GM23248 (cell line): ENCODE results near the gene NHERF2. TPM values are rescaled to one million over a fixed set of nuclear protein-coding genes. Genes with fewer than 3 reads are reported as not detected.

Experiments used
- DNase-seq: peaks from one replicate; pipeline ENCODE4 v3.0.0-alpha.2; 2015
- H2AFZ ChIP-seq: fragments of 200-600 bp; sonication (generic); 2 replicates; pipeline ENCODE4 v1.6.1; 2016; ENCODE audit warnings: antibody characterized with exemption
- H3F3A ChIP-seq: fragments of 200-600 bp; sonication (generic); 2 replicates; pipeline ENCODE4 v1.6.1; 2016; ENCODE audit warnings: mild to moderate bottlenecking, antibody characterized with exemption, mixed run types; ENCODE audit not compliant: insufficient read depth
- H3K27ac ChIP-seq: fragments of 200-600 bp; sonication (generic); 2 replicates; pipeline ENCODE4 v1.5.1; 2016; ENCODE audit warnings: mild to moderate bottlenecking
- H3K27me3 ChIP-seq: fragments of 200-600 bp; sonication (generic); replicated peaks from 2 replicates; pipeline ENCODE4 v1.6.1; 2016; ENCODE audit warnings: mild to moderate bottlenecking; ENCODE audit not compliant: insufficient read depth
- H3K36me3 ChIP-seq: fragments of 200-600 bp; sonication (generic); 2 replicates; pipeline ENCODE4 v1.6.1; 2016; ENCODE audit warnings: low read depth, mild to moderate bottlenecking
- H3K4me1 ChIP-seq: fragments of 200-600 bp; sonication (generic); 2 replicates; pipeline ENCODE4 v1.6.1; 2016; ENCODE audit warnings: mild to moderate bottlenecking; ENCODE audit not compliant: insufficient read depth
- H3K4me2 ChIP-seq: fragments of 200-600 bp; sonication (generic); one replicate; pipeline ENCODE4 v1.6.1; 2016; ENCODE audit warnings: mild to moderate bottlenecking; ENCODE audit not compliant: unreplicated experiment
- H3K4me3 ChIP-seq: fragments of 200-600 bp; sonication (generic); 2 replicates; pipeline ENCODE4 v1.5.1; 2016; ENCODE audit warnings: mild to moderate bottlenecking
- H3K79me2 ChIP-seq: fragments of 200-600 bp; sonication (generic); 2 replicates; pipeline ENCODE4 v1.6.1; 2016; ENCODE audit warnings: mild to moderate bottlenecking; ENCODE audit not compliant: insufficient read depth
- H3K9ac ChIP-seq: fragments of 200-600 bp; sonication (generic); 2 replicates; pipeline ENCODE4 v1.6.1; 2016; ENCODE audit warnings: mild to moderate bottlenecking
- H3K9me2 ChIP-seq: fragments of 200-600 bp; sonication (generic); 2 replicates; pipeline ENCODE4 v1.6.1; 2016; ENCODE audit warnings: mixed run types, mild to moderate bottlenecking, moderate library complexity; ENCODE audit not compliant: insufficient read depth
- H3K9me3 ChIP-seq: fragments of 200-600 bp; sonication (generic); one replicate; pipeline ENCODE4 v1.6.1; 2017; ENCODE audit warnings: low read depth
- H4K20me1 ChIP-seq: fragments of 200-600 bp; sonication (generic); 2 replicates; pipeline ENCODE4 v1.6.0; 2016; ENCODE audit not compliant: insufficient read depth
- EZH2 ChIP-seq: fragments of 200-600 bp; sonication (generic); IDR thresholded peaks from 2 replicates; pipeline ENCODE4 v1.6.1; 2018; ENCODE audit warnings: antibody characterized with exemption, mild to moderate bottlenecking; ENCODE audit not compliant: insufficient read depth, poor library complexity, severe bottlenecking
- EZH2phosphoT487 ChIP-seq: fragments of 200-600 bp; sonication (generic); IDR thresholded peaks from 2 replicates; pipeline ENCODE4 v1.6.1; 2018; ENCODE audit warnings: antibody characterized with exemption, moderate library complexity, mild to moderate bottlenecking, low read depth; ENCODE audit not compliant: insufficient read depth
- WGBS, 2 experiments: methylation state at CpG; one replicate each; pipeline ENCODE4 v1.1.6; 2015 to 2017; ENCODE audit warnings: low lambda C conversion rate in 2 of 2, low coverage in 1 of 2; ENCODE audit errors: missing lambda C conversion rate in 2 of 2; 5-methylcytosine and 5-hydroxymethylcytosine counted together
- in situ Hi-C: fragments of 300-500 bp; cut with MboI; formaldehyde crosslinking; loops from 2 replicates; pipeline ENCODE4 v1.15.0; 2020
- polyA plus RNA-seq: library from polyadenylated mRNA; unstranded; fragments of >200 nt; fragmentation: Nextera tagmentation; extraction: Ambion mirVana; gene quantifications from 2 replicates; pipeline ENCODE4 v1.2.1, GENCODE V29; 2016
- total RNA-seq: library from RNA; depleted of rRNA; stranded (reverse); fragments of >200 nt; shearing (Covaris generic); gene quantifications from 2 replicates; pipeline ENCODE4 v1.2.3, GENCODE V29; 2014

Gene NHERF2
- total and polyA plus RNA-seq, 2 experiments from 2014 or later: 27.3 to 29.0 TPM

DNA sequence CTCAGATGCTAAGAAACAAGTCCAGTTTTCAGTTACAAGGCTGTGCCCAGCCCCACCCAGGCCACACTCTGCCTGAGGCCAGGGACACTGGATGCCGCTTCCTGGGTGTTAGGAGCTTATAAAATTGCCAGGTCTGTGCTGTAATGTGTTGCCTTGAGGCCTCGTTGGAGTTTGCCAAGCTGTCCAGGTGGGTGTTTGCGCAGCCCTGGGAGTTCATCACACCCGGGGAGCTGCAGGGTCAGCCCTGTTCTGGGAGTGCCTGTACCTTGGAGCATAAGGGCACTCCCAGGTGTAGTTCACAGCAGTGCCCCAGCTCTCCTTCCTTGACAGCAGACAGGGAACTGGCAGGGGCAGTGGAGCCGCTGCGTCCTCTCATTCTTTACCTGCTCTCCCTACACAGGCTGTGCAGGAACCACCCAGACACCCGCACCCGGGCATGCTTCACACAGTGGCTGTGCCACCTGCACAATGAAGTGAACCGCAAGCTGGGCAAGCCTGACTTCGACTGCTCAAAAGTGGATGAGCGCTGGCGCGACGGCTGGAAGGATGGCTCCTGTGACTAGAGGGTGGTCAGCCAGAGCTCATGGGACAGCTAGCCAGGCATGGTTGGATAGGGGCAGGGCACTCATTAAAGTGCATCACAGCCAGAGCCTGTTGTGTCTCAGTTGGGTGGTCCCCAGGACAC lies 41.1 kb upstream of the NHERF2 start:
- H4K20me1 ChIP-seq: no peaks in the 10 kb centered on the region
- H3K4me2 ChIP-seq: peak overlapping the region; percentile 91
- H3K4me1 ChIP-seq: no peaks in the 10 kb centered on the region
- H3K4me3 ChIP-seq: no peak overlapping the region; the same call in 1 of the 2 replicates
- TF ChIP-seq EZH2: no peak
- no peak for TF ChIP-seq EZH2phosphoT487
- DNase-seq: no peak
- no peaks in the 10 kb centered on the region for H3K36me3 ChIP-seq
- H3K27me3 ChIP-seq: peaks cover 24% of the 10 kb centered on the region
- no peaks in the 10 kb centered on the region for H3K9me2 ChIP-seq
- H3K79me2 ChIP-seq: peaks cover 9% of the 10 kb centered on the region; the same call in 1 of the 2 replicates
- no peak overlapping the region for H3K27ac ChIP-seq
- in situ Hi-C loops: no loop called here
- no peak overlapping the region for H2AFZ ChIP-seq
- peak overlapping the region; percentile 82; the same call in 1 of the 2 replicates for H3K9ac ChIP-seq
- WGBS, 2 experiments: 92 to 94% methylated on average over 14 of the region's 14 CpGs
- no peaks in the 10 kb centered on the region for H3K9me3 ChIP-seq
- peaks cover 9% of the 10 kb centered on the region for H3F3A ChIP-seq

DNA sequence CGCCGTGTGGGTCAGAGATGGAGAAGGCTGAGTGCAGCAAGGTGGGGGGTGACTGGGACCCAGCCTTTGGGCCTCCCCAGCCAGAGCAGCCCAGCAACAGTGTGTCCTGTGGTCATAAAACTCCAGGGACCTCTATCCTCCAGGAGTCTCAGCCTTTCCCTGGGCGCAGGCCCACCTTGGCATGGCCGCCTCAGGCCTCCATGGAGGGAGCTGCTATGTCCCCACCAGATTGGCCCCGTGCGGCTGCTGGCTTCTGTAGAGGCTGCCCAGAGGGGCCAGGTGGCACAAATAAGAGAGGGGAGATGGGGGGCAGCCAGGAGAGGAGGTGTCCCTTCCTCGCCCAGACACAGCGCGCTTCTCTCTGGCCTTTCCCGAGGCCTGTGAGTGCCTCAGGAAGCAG lies 39.5 kb upstream of the NHERF2 start:
- Histone ChIP-seq H3K4me2 (no peak overlapping the region), H3K27ac (no peak overlapping the region), H3K9me2 (no peaks in the 10 kb centered on the region), H3K4me1 (no peaks in the 10 kb centered on the region), H3K27me3 (peaks cover 21% of the 10 kb centered on the region; the same call in 1 of the 2 replicates), H3F3A (peaks cover 9% of the 10 kb centered on the region), H4K20me1 (no peaks in the 10 kb centered on the region), H3K36me3 (no peaks in the 10 kb centered on the region), H3K4me3 (no peak overlapping the region), H2AFZ (no peak overlapping the region), H3K9me3 (no peaks in the 10 kb centered on the region), H3K79me2 (peaks cover 9% of the 10 kb centered on the region; the same call in 1 of the 2 replicates), H3K9ac (no peak overlapping the region)
- no peak for DNase-seq
- in situ Hi-C loops: no loop called here
- TF ChIP-seq EZH2phosphoT487 (no peak), EZH2 (no peak)
- WGBS, 2 experiments: 95 to 98% methylated on average over 9 to 10 of the region's 10 CpGs

DNA sequence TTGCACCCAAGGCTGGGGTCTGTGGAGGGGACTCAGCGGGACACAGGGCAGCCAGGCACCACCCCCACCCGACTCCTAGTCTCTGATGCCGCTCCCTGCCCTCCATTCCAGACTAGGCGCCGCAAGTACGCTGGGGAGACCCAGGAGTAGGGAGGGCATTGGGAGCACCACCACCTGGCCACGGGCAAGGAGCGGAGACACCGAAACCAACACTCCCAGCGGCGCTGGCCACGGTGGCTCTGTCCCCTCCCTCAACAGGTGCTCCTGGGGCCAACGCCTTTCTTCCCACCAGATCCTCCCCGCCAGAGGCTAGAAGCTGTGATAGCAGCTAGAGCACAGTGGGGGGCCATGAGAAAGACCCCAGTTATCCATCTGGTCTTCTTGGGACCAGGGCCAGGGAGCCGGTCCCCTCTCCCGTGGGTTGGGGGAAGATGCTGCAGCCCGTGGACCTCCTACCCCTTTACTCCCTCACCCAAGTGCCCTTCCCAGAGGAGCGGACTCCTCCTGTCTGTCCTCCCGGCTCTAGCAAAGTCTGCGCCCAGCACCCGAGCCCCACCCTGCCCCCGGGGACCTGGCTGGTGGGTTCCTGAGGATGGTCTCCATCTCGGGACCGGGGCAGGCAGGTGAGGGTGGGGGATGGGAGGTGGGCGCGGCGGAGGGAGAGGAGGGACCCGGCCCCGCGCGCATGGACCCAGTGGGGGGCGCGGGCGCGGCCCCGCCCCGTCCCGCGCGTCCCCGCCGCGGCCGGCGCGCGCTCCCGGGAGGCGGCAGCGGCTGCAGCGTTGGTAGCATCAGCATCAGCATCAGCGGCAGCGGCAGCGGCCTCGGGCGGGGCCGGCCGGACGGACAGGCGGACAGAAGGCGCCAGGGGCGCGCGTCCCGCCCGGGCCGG lies 37.2 kb upstream of the NHERF2 start, which contains the start of gene SYNGR3:
Gene SYNGR3, plus strand, starts transcription at position 762 of the 892 bp plus-strand sequence. CDS start 133 bp downstream, outside the sequence.
- Histone ChIP-seq H3F3A (peaks cover 10% of the 10 kb centered on the region; the same call in 1 of the 2 replicates), H3K9me2 (no peaks in the 10 kb centered on the region), H3K4me1 (no peaks in the 10 kb centered on the region), H3K36me3 (no peaks in the 10 kb centered on the region), H3K4me3 (no peak within 1 kb of the TSS), H3K79me2 (peaks cover 9% of the 10 kb centered on the region; the same call in 1 of the 2 replicates), H3K27ac (no peak within 1 kb of the TSS), H3K9me3 (no peaks in the 10 kb centered on the region), H3K9ac (no peak within 1 kb of the TSS), H3K27me3 (peaks cover 21% of the 10 kb centered on the region; the same call in 1 of the 2 replicates), H3K4me2 (no peak within 1 kb of the TSS), H4K20me1 (no peaks in the 10 kb centered on the region), H2AFZ (no peak within 1 kb of the TSS)
- whole genome bisulfite sequencing, 2 experiments: 5 to 10% methylated on average over 32 to 50 of the region's 67 CpGs
- in situ Hi-C loops: no loop called here
- DNase-seq: peak; percentile 66
- peak; percentile 75 for TF ChIP-seq EZH2
- TF ChIP-seq EZH2phosphoT487: no peak

DNA sequence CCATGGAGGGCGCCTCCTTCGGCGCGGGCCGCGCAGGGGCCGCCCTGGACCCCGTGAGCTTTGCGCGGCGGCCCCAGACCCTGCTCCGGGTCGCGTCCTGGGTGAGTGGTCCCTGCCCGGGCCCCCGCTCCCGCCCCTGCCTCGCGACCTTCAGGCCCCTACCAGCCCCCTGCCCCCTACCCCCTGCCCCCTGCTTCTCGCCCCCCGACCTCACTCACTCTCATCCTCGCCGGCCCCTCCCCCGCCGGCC lies 36.7 kb upstream of the NHERF2 start:
- Histone ChIP-seq H3K79me2 (peaks cover 8% of the 10 kb centered on the region; the same call in 1 of the 2 replicates), H3K27ac (no peak overlapping the region), H3K4me2 (no peak overlapping the region), H3K9me2 (no peaks in the 10 kb centered on the region), H3F3A (peaks cover 10% of the 10 kb centered on the region; the same call in 1 of the 2 replicates), H2AFZ (no peak overlapping the region), H3K27me3 (peaks cover 21% of the 10 kb centered on the region; the same call in 1 of the 2 replicates), H3K9me3 (no peaks in the 10 kb centered on the region), H3K4me3 (no peak overlapping the region), H3K9ac (no peak overlapping the region), H3K36me3 (no peaks in the 10 kb centered on the region), H3K4me1 (no peaks in the 10 kb centered on the region), H4K20me1 (no peaks in the 10 kb centered on the region)
- no peak for TF ChIP-seq EZH2phosphoT487
- no peak for TF ChIP-seq EZH2
- 0 to 10% methylated on average over 7 to 23 of the region's 25 CpGs for WGBS, 2 experiments
- in situ Hi-C loops: no loop called here
- DNase-seq: no peak
